Ovary (tissue), 9 donors: Measurements from ENCODE around the gene DIDO1. TPM values are rescaled to one million over a fixed set of nuclear protein-coding genes. Genes with fewer than 3 reads are reported as not detected.
A peak's percentile ranks its signal among the peaks of the same experiment; 100 is the strongest.

Source experiments
- DNase-seq, 5 donors: peaks; one replicate each; pipeline ENCODE4 v3.0.0-alpha.2; 2019 to 2020
- H3K27ac ChIP-seq, 2 donors: fragments of 200-600 bp; one replicate each; pipeline versions ENCODE4 v1.5.1 to v1.8.0; 2019 to 2022
- H3K27me3 ChIP-seq: fragments of 200-600 bp; one replicate; pipeline ENCODE4 v1.8.0; 2022
- H3K36me3 ChIP-seq: fragments of 200-600 bp; sonication (generic); one replicate; pipeline ENCODE4 v1.5.1; 2019
- H3K4me1 ChIP-seq: one replicate; pipeline ENCODE4 v1.8.1; 2013; ENCODE audit warnings: mild to moderate bottlenecking, moderate library complexity; ENCODE audit not compliant: insufficient read depth
- H3K4me3 ChIP-seq: fragments of 200-600 bp; sonication (generic); one replicate; pipeline ENCODE4 v1.5.1; 2017
- H3K9me3 ChIP-seq, 2 donors: fragments of 200-600 bp in 1 of 2; sonication (generic) in 1 of 2; one replicate each; pipeline versions ENCODE4 v1.5.1 to v1.8.1; 2013 to 2019; ENCODE audit warnings: mild to moderate bottlenecking in 1 of 2, moderate library complexity in 1 of 2
- CTCF ChIP-seq, 3 donors: fragments of 450-650 bp in 2 of 3; fragments of 200-600 bp in 1 of 3; IDR thresholded peaks; one replicate each; pipeline versions ENCODE4 v1.5.1 to v1.8.0; 2016 to 2022; ENCODE audit warnings: antibody characterized with exemption in 3 of 3, mild to moderate bottlenecking in 1 of 3
- EP300 ChIP-seq: sonication (generic); formaldehyde crosslinking; IDR thresholded peaks from one replicate; pipeline ENCODE4 v1.6.1; 2017; ENCODE audit warnings: antibody characterized with exemption
- POLR2A ChIP-seq: fragments of 450-650 bp; IDR thresholded peaks from one replicate; pipeline ENCODE4 v1.6.1; 2017; ENCODE audit warnings: antibody characterized with exemption, mild to moderate bottlenecking, moderate library complexity
- WGBS, 3 donors: extraction: QIAGEN DNeasy Blood & Tissue Kit in 1 of 3; methylation state at CpG; one replicate each; pipeline versions ENCODE4 v1.1.5 to v1.1.7; 2013 to 2017; 5-methylcytosine and 5-hydroxymethylcytosine counted together
- intact Hi-C, 4 donors: fragments of 100-400 bp; cut with DNase I; formaldehyde crosslinking; loops; one replicate each; pipeline versions ENCODE4 v1.11.0 to v1.15.1; 2022 to 2023
- polyA plus RNA-seq, 2 donors: library from polyadenylated mRNA; stranded (reverse); fragments of 200-250 nt in 1 of 2; fragments of 350-450 nt in 1 of 2; fragmentation: Illumina TruSeq in 1 of 2; extraction: RNeasy Lipid Tissue Mini Kit (QIAGEN cat#74804) in 1 of 2; gene quantifications; one replicate each; pipeline ENCODE4 v1.2.3, GENCODE V29; 2013 to 2014
- total RNA-seq, 7 donors: library from RNA; depleted of rRNA in 2 of 7; stranded (reverse); fragments of >200 nt in 2 of 7; fragmentation: NEBNext Ultra II Directional in 3 of 7; extraction: Animal tissue kit (Norgen Biotek cat#: 25700) in 3 of 7; gene quantifications; one replicate each; pipeline versions ENCODE4 v1.1.0 to v1.2.4, GENCODE V29; 2016 to 2023
- donor health status: DM: no; HTN: no; CAD: no; lungs with moderate emphysema.
- donor health status: DM: no; HTN: no; CAD: no.
- donor health status: Bipolar disorder and iron deficiency.
- donor health status: DM: yes; HTN: yes; CAD: no.
- donor health status: DM: no; HTN: no; CAD: no.
- donor health status: DM: yes; HTN: yes; CAD: no.

Gene DIDO1
- total and polyA plus RNA-seq, 9 donors: 42.9 to 82.2 (median 56.2) TPM

- Histone ChIP-seq H3K4me3 (no peak overlapping the region), H3K27ac (no peak overlapping the region), H3K27me3 (no peaks in the 10 kb centered on the region), H3K4me1 (no peaks in the 10 kb centered on the region), H3K36me3 (no peaks in the 10 kb centered on the region), H3K9me3 (no peaks in the 10 kb centered on the region)
- no peak for TF ChIP-seq EP300
- TF ChIP-seq POLR2A: no peak
- no peak for TF ChIP-seq CTCF (IDR thresholded peaks at IDR 0.05)
- intact Hi-C loops: no loop called here
- 80 to 94% (median 81%) methylated on average over 7 of the region's 7 CpGs for WGBS, 3 donors
- DNase-seq: no peak
Measured at GRCh38 chr20:62887860-62888239, 38.5 kb downstream of the DIDO1 start.

GRCh38 chr20:62887152-62887859 lies 39.0 kb downstream of the DIDO1 start:
- 50 to 61% (median 53%) methylated on average over 12 to 13 of the region's 13 CpGs for WGBS, 3 donors
- intact Hi-C loops: no loop called here
- Histone ChIP-seq H3K36me3 (no peaks in the 10 kb centered on the region), H3K4me3 (no peak overlapping the region), H3K4me1 (no peaks in the 10 kb centered on the region), H3K27me3 (no peaks in the 10 kb centered on the region), H3K9me3 (no peaks in the 10 kb centered on the region), H3K27ac (no peak overlapping the region)
- TF ChIP-seq POLR2A (no peak), EP300 (no peak), CTCF (IDR thresholded peaks at IDR 0.05) (no peak)
- DNase-seq: peak in 2 of 5 donors; percentile 42 to 65

- no peak for TF ChIP-seq POLR2A
- no peak for TF ChIP-seq EP300
- TF ChIP-seq CTCF (IDR thresholded peaks at IDR 0.05): no peak
- WGBS, 3 donors: 76 to 78% (median 77%) methylated on average over 7 of the region's 7 CpGs
- H3K9me3 ChIP-seq: no peaks in the 10 kb centered on the region
- no peak for DNase-seq
- no peaks in the 10 kb centered on the region for H3K27me3 ChIP-seq
- H3K4me3 ChIP-seq: no peak overlapping the region
- H3K36me3 ChIP-seq: no peaks in the 10 kb centered on the region
- H3K27ac ChIP-seq: no peak overlapping the region
- intact Hi-C loops: no loop called here
- no peaks in the 10 kb centered on the region for H3K4me1 ChIP-seq
Measured at GRCh38 chr20:62886709-62887058, 39.6 kb downstream of the DIDO1 start.

- H3K4me1 ChIP-seq: no peaks in the 10 kb centered on the region
- TF ChIP-seq POLR2A (no peak), CTCF (IDR thresholded peaks at IDR 0.05) (no peak)
- no peaks in the 10 kb centered on the region for H3K36me3 ChIP-seq
- H3K9me3 ChIP-seq: no peaks in the 10 kb centered on the region
- no peak overlapping the region for H3K4me3 ChIP-seq
- no peak for DNase-seq
- 76 to 79% (median 78%) methylated on average over 23 of the region's 23 CpGs for WGBS, 3 donors
- no peaks in the 10 kb centered on the region for H3K27me3 ChIP-seq
- intact Hi-C loops: no loop called here
- no peak overlapping the region for H3K27ac ChIP-seq
Measured at GRCh38 chr20:62885896-62886708, 40.2 kb downstream of the DIDO1 start.
